Immature natural killer cell (primary cell): Measurements from ENCODE around the gene THSD4. TPM values are rescaled to one million over a fixed set of nuclear protein-coding genes. Genes with fewer than 3 reads are reported as not detected.

ENCODE experiments used
- DNase-seq, 3 donors: peaks; one replicate each; pipeline ENCODE4 v3.0.0; 2022; ENCODE audit warnings: mixed read lengths in 1 of 3
- H3K27ac Mint-ChIP-seq, 6 donors: one replicate each; pipeline ENCODE4 v1.8.0; 2020; ENCODE audit warnings: mixed read lengths in 6 of 6, mild to moderate bottlenecking in 5 of 6, inconsistent platforms in 4 of 6, moderate library complexity in 3 of 6
- H3K27me3 Mint-ChIP-seq, 3 donors: one replicate each; pipeline ENCODE4 v1.8.0; 2020 to 2021; ENCODE audit warnings: low read depth in 3 of 3, mild to moderate bottlenecking in 3 of 3, mixed read lengths in 3 of 3, moderate library complexity in 3 of 3, inconsistent platforms in 1 of 3
- H3K36me3 Mint-ChIP-seq, 3 donors: one replicate each; pipeline ENCODE4 v1.8.0; 2020; ENCODE audit warnings: mixed read lengths in 3 of 3, inconsistent platforms in 2 of 3, mild to moderate bottlenecking in 2 of 3
- H3K4me1 Mint-ChIP-seq, 2 donors: one replicate each; pipeline ENCODE4 v1.8.0; 2020; ENCODE audit warnings: inconsistent platforms in 2 of 2, mild to moderate bottlenecking in 2 of 2, mixed read lengths in 2 of 2, moderate library complexity in 1 of 2
- H3K4me3 Mint-ChIP-seq, 5 donors: one replicate each; pipeline ENCODE4 v1.8.0; 2020; ENCODE audit warnings: mild to moderate bottlenecking in 5 of 5, mixed read lengths in 5 of 5, inconsistent platforms in 3 of 5, moderate library complexity in 3 of 5
- H3K9me3 Mint-ChIP-seq, 6 donors: one replicate each; pipeline ENCODE4 v1.8.0; 2020; ENCODE audit warnings: mild to moderate bottlenecking in 6 of 6, mixed read lengths in 6 of 6, inconsistent platforms in 4 of 6, moderate library complexity in 3 of 6
- polyA plus RNA-seq, 3 donors: library from polyadenylated mRNA; unstranded; fragments of 300-500 nt; fragmentation: Illumina TruSeq; gene quantifications; one replicate each; pipeline ENCODE4 v1.2.3, GENCODE V29; 2021

Gene THSD4
- polyA plus RNA-seq, 3 donors from 2014 or later: not detected

- Mint-ChIP-seq H3K36me3 (no peaks in the 10 kb centered on the region), H3K4me3 (no peak overlapping the region), H3K27ac (no peak overlapping the region), H3K9me3 (no peaks in the 10 kb centered on the region), H3K4me1 (no peaks in the 10 kb centered on the region), H3K27me3 (peaks cover 3 to 9% (median 6%) of the 10 kb centered on the region in 3 donors)
- DNase-seq: no peak
Measured at GRCh38 chr15:71801935-71802655, 686.8 kb downstream of the THSD4 start.

GRCh38 chr15:71802770-71803169 lies 687.5 kb downstream of the THSD4 start:
- no peak overlapping the region for H3K27ac Mint-ChIP-seq
- no peaks in the 10 kb centered on the region for H3K36me3 Mint-ChIP-seq
- H3K4me1 Mint-ChIP-seq: no peaks in the 10 kb centered on the region
- H3K27me3 Mint-ChIP-seq: peaks cover 3 to 9% (median 6%) of the 10 kb centered on the region in 3 donors
- no peak overlapping the region for H3K4me3 Mint-ChIP-seq
- no peaks in the 10 kb centered on the region for H3K9me3 Mint-ChIP-seq
- no peak for DNase-seq

GRCh38 chr15:71804226-71804625 lies 689.0 kb downstream of the THSD4 start:
- H3K4me1 Mint-ChIP-seq: no peaks in the 10 kb centered on the region
- H3K36me3 Mint-ChIP-seq: no peaks in the 10 kb centered on the region
- no peak for DNase-seq
- H3K9me3 Mint-ChIP-seq: no peaks in the 10 kb centered on the region
- no peak overlapping the region for H3K27ac Mint-ChIP-seq
- no peak overlapping the region for H3K4me3 Mint-ChIP-seq
- H3K27me3 Mint-ChIP-seq: peaks cover 3 to 8% (median 6%) of the 10 kb centered on the region in 3 donors

- H3K9me3 Mint-ChIP-seq: no peaks in the 10 kb centered on the region
- H3K36me3 Mint-ChIP-seq: no peaks in the 10 kb centered on the region
- H3K27me3 Mint-ChIP-seq: peaks cover 3 to 8% (median 6%) of the 10 kb centered on the region in 3 donors
- DNase-seq: no peak
- peak overlapping the region in 1 of 5 donors; percentile 36 for H3K4me3 Mint-ChIP-seq
- no peak overlapping the region for H3K27ac Mint-ChIP-seq
- no peaks in the 10 kb centered on the region for H3K4me1 Mint-ChIP-seq
Measured at GRCh38 chr15:71804695-71805470, 689.6 kb downstream of the THSD4 start.

GRCh38 chr15:71806452-71806931 lies 691.2 kb downstream of the THSD4 start:
- Mint-ChIP-seq H3K9me3 (no peaks in the 10 kb centered on the region), H3K4me3 (no peak overlapping the region), H3K27ac (no peak overlapping the region), H3K36me3 (no peaks in the 10 kb centered on the region), H3K27me3 (peaks cover under 1 to 4% (median 3%) of the 10 kb centered on the region in 3 donors), H3K4me1 (no peaks in the 10 kb centered on the region)
- no peak for DNase-seq

- no peak for DNase-seq
- Mint-ChIP-seq H3K36me3 (no peaks in the 10 kb centered on the region), H3K4me3 (no peak overlapping the region), H3K9me3 (no peaks in the 10 kb centered on the region), H3K27ac (no peak overlapping the region), H3K4me1 (no peaks in the 10 kb centered on the region), H3K27me3 (peaks cover 0 to 4% (median 3%) of the 10 kb centered on the region in 3 donors)
Measured at GRCh38 chr15:71807125-71807629, 691.9 kb downstream of the THSD4 start.

- no peak for DNase-seq
- Mint-ChIP-seq H3K27me3 (peaks cover 0 to 4% (median 3%) of the 10 kb centered on the region in 3 donors), H3K27ac (no peak overlapping the region), H3K4me3 (no peak overlapping the region), H3K4me1 (no peaks in the 10 kb centered on the region), H3K36me3 (no peaks in the 10 kb centered on the region), H3K9me3 (no peaks in the 10 kb centered on the region)
Measured at GRCh38 chr15:71807691-71808091, 692.4 kb downstream of the THSD4 start.

- Mint-ChIP-seq H3K4me1 (no peaks in the 10 kb centered on the region), H3K4me3 (no peak overlapping the region), H3K9me3 (no peaks in the 10 kb centered on the region), H3K36me3 (no peaks in the 10 kb centered on the region), H3K27ac (no peak overlapping the region), H3K27me3 (peaks cover 0 to 4% (median 3%) of the 10 kb centered on the region in 3 donors)
- no peak for DNase-seq
Measured at GRCh38 chr15:71808311-71809020, 693.2 kb downstream of the THSD4 start.

- Mint-ChIP-seq H3K4me3 (no peak overlapping the region), H3K4me1 (no peaks in the 10 kb centered on the region), H3K27me3 (peaks cover 0 to 4% (median 3%) of the 10 kb centered on the region in 3 donors), H3K36me3 (no peaks in the 10 kb centered on the region), H3K27ac (no peak overlapping the region), H3K9me3 (no peaks in the 10 kb centered on the region)
- DNase-seq: no peak
Measured at GRCh38 chr15:71809346-71809745, 694.1 kb downstream of the THSD4 start.

GRCh38 chr15:71810256-71811035 lies 695.2 kb downstream of the THSD4 start, which contains the start of gene NR2E3:
TSS of gene NR2E3 (plus strand) at chr15:71810554. CDS start at chr15:71810744, 190 bp downstream.
- Mint-ChIP-seq H3K4me3 (no peak within 1 kb of the TSS), H3K36me3 (no peaks in the 10 kb centered on the region), H3K4me1 (no peaks in the 10 kb centered on the region), H3K27ac (no peak within 1 kb of the TSS), H3K27me3 (peaks cover 0 to 2% (median 0%) of the 10 kb centered on the region in 3 donors), H3K9me3 (no peaks in the 10 kb centered on the region)
- DNase-seq: no peak

- DNase-seq: no peak
- Mint-ChIP-seq H3K4me3 (no peak overlapping the region), H3K4me1 (no peaks in the 10 kb centered on the region), H3K27ac (no peak overlapping the region), H3K27me3 (peaks cover 0 to 2% (median 0%) of the 10 kb centered on the region in 3 donors), H3K36me3 (no peaks in the 10 kb centered on the region), H3K9me3 (no peaks in the 10 kb centered on the region)
Measured at GRCh38 chr15:71811036-71811736, 695.9 kb downstream of the THSD4 start.

GRCh38 chr15:71811752-71812735 lies 696.8 kb downstream of the THSD4 start:
- H3K36me3 Mint-ChIP-seq: no peaks in the 10 kb centered on the region
- H3K9me3 Mint-ChIP-seq: no peaks in the 10 kb centered on the region
- H3K27ac Mint-ChIP-seq: no peak overlapping the region
- no peak for DNase-seq
- no peak overlapping the region for H3K4me3 Mint-ChIP-seq
- H3K4me1 Mint-ChIP-seq: no peaks in the 10 kb centered on the region
- peaks cover 0 to 2% (median 0%) of the 10 kb centered on the region in 3 donors for H3K27me3 Mint-ChIP-seq
